Hypothalamus (tissue), 51 donors: ENCODE data around the gene PTPRN2.

Source experiments
- DNase-seq, 51 donors: peaks; one replicate each; lab custom pipeline; 2025; lab: John Stamatoyannopoulos, UW

Gene PTPRN2

GRCh38 chr7:158024351-158024715, 563.3 kb downstream of the PTPRN2 start:
- DNase-seq = no peak

- no peak for DNase-seq
Measured at GRCh38 chr7:158023681-158024350, 563.8 kb downstream of the PTPRN2 start.

GRCh38 chr7:158023157-158023556, 564.5 kb downstream of the PTPRN2 start:
- DNase-seq = no peak

GRCh38 chr7:158022601-158023000, 565.0 kb downstream of the PTPRN2 start:
- DNase-seq = no peak

- no peak for DNase-seq
Measured at GRCh38 chr7:158021836-158022235, 565.8 kb downstream of the PTPRN2 start.

GRCh38 chr7:158020706-158021095, 566.9 kb downstream of the PTPRN2 start:
- no peak for DNase-seq

GRCh38 chr7:158019726-158020705, 567.6 kb downstream of the PTPRN2 start:
- DNase-seq = no peak

- DNase-seq = no peak
Measured at GRCh38 chr7:158018971-158019645, 568.5 kb downstream of the PTPRN2 start.

GRCh38 chr7:158018098-158018762, 569.4 kb downstream of the PTPRN2 start:
- DNase-seq = peak in 7 of 51 donors; percentile 13 to 35 (median 18)

GRCh38 chr7:158017111-158018097, 570.2 kb downstream of the PTPRN2 start:
- peak in 1 of 51 donors; percentile 21 for DNase-seq

GRCh38 chr7:158016180-158017097, 571.2 kb downstream of the PTPRN2 start:
- peak in 9 of 51 donors; percentile 17 to 71 (median 33) for DNase-seq

GRCh38 chr7:158015403-158016179, 572.0 kb downstream of the PTPRN2 start:
- DNase-seq = no peak

- no peak for DNase-seq
Measured at GRCh38 chr7:158014976-158015375, 572.6 kb downstream of the PTPRN2 start.

GRCh38 chr7:158013085-158013668, 574.4 kb downstream of the PTPRN2 start:
- DNase-seq = no peak

GRCh38 chr7:158011941-158012340, 575.7 kb downstream of the PTPRN2 start:
- DNase-seq = peak in 1 of 51 donors; percentile 12

- DNase-seq = no peak
Measured at GRCh38 chr7:158010961-158011693, 576.5 kb downstream of the PTPRN2 start.
